RPMI7951 (cell line): ENCODE measurements around the gene G6PC2. TPM values are rescaled to one million over a fixed set of nuclear protein-coding genes. Genes with fewer than 3 reads are reported as not detected.
"Not testable (repeated sequence)": the region's sequence is repeated elsewhere in the genome, so short reads cannot be mapped to it uniquely, and the experiment has no call there.

Source experiments
- DNase-seq: peaks from one replicate; pipeline ENCODE4 v3.0.0-alpha.2; 2012; ENCODE audit warnings: low read depth
- total RNA-seq: library from RNA; depleted of rRNA; stranded (reverse); fragments of >200 nt; shearing (Covaris generic); gene quantifications from 2 replicates; pipeline ENCODE4 v1.2.3, GENCODE V29; 2014; rRNA removed

Gene G6PC2
- not detected in 2 replicates for total RNA-seq

- no peak for DNase-seq
Measured at GRCh38 chr2:168901003-168901402, at the start of gene G6PC2. Gene G6PC2, plus strand, starts transcription at chr2:168901291. Its CDS starts 41 bp downstream, at chr2:168901332.

GRCh38 chr2:168851674-168852320, 49.3 kb upstream of the G6PC2 start:
- DNase-seq = peak; percentile 81

- no peak for DNase-seq
Measured at GRCh38 chr2:168852481-168852880, 48.6 kb upstream of the G6PC2 start.

- DNase-seq = no peak
Measured at GRCh38 chr2:168853471-168853870, 47.6 kb upstream of the G6PC2 start.

- no peak for DNase-seq
Measured at GRCh38 chr2:168854651-168855050, 46.4 kb upstream of the G6PC2 start.

GRCh38 chr2:168855601-168856000, 45.5 kb upstream of the G6PC2 start:
- no peak for DNase-seq

GRCh38 chr2:168858146-168858545, 42.9 kb upstream of the G6PC2 start:
- DNase-seq = no peak

GRCh38 chr2:168867164-168867563, 33.9 kb upstream of the G6PC2 start:
- DNase-seq = not testable (repeated sequence)

GRCh38 chr2:168870369-168870768, 30.7 kb upstream of the G6PC2 start:
- not testable (repeated sequence) for DNase-seq

GRCh38 chr2:168870824-168871223, 30.3 kb upstream of the G6PC2 start:
- DNase-seq = not testable (repeated sequence)

GRCh38 chr2:168874368-168875054, 26.6 kb upstream of the G6PC2 start:
- DNase-seq = peak; percentile 42

GRCh38 chr2:168882163-168882562, 18.9 kb upstream of the G6PC2 start:
- DNase-seq = not testable (repeated sequence)

GRCh38 chr2:168884975-168885374, 16.1 kb upstream of the G6PC2 start:
- DNase-seq = peak; percentile 29

GRCh38 chr2:168889635-168890005, 11.5 kb upstream of the G6PC2 start:
- no peak for DNase-seq

- peak; percentile 93 for DNase-seq
Measured at GRCh38 chr2:168890006-168890782, 10.9 kb upstream of the G6PC2 start, which contains the start of gene SPC25. Gene SPC25, minus strand, starts transcription at chr2:168890430. Its CDS starts 911 bp downstream, at chr2:168889519.

GRCh38 chr2:168892327-168892726, 8.8 kb upstream of the G6PC2 start:
- no peak for DNase-seq

GRCh38 chr2:168894101-168894500, 7.0 kb upstream of the G6PC2 start:
- no peak for DNase-seq

GRCh38 chr2:168894720-168895119, 6.4 kb upstream of the G6PC2 start:
- no peak for DNase-seq

GRCh38 chr2:168895771-168896170, 5.3 kb upstream of the G6PC2 start:
- DNase-seq = peak; percentile 10

GRCh38 chr2:168896783-168897182, 4.3 kb upstream of the G6PC2 start:
- DNase-seq = no peak

GRCh38 chr2:168897449-168897848, 3.6 kb upstream of the G6PC2 start:
- no peak for DNase-seq

- no peak for DNase-seq
Measured at GRCh38 chr2:168903888-168904287, 2.8 kb downstream of the G6PC2 start.

GRCh38 chr2:168904358-168904757, 3.3 kb downstream of the G6PC2 start:
- no peak for DNase-seq
